ENCODE data around the gene CDH4.

Gene CDH4

GRCh38 chr20:61897401-61898295 is 645.6 kb downstream of the CDH4 start:
- no peak for DNase-seq (ENCODE audit: low read depth in 2 of 2)

GRCh38 chr20:61898405-61898804 is 646.3 kb downstream of the CDH4 start:
- DNase-seq (ENCODE audit: low read depth in 2 of 2), result no peak

GRCh38 chr20:61900011-61900944 is 648.2 kb downstream of the CDH4 start:
- DNase-seq (ENCODE audit: low read depth in 2 of 2), result no peak

- DNase-seq (ENCODE audit: low read depth in 2 of 2), result no peak
Measured at GRCh38 chr20:61900945-61901293, 648.9 kb downstream of the CDH4 start.

GRCh38 chr20:61901392-61902220 is 649.5 kb downstream of the CDH4 start:
- no peak for DNase-seq (ENCODE audit: low read depth in 2 of 2)

GRCh38 chr20:61902221-61902869 is 650.3 kb downstream of the CDH4 start:
- DNase-seq (ENCODE audit: low read depth in 2 of 2), result no peak

- DNase-seq (ENCODE audit: low read depth in 2 of 2), result no peak
Measured at GRCh38 chr20:61903575-61904340, 651.7 kb downstream of the CDH4 start.

GRCh38 chr20:61904456-61904855 is 652.4 kb downstream of the CDH4 start:
- no peak for DNase-seq (ENCODE audit: low read depth in 2 of 2)

- no peak for DNase-seq (ENCODE audit: low read depth in 2 of 2)
Measured at GRCh38 chr20:61905781-61906523, 653.9 kb downstream of the CDH4 start.

- DNase-seq (ENCODE audit: low read depth in 2 of 2), result no peak
Measured at GRCh38 chr20:61907081-61907891, 655.2 kb downstream of the CDH4 start.

- DNase-seq (ENCODE audit: low read depth in 2 of 2), result no peak
Measured at GRCh38 chr20:61908057-61909026, 656.3 kb downstream of the CDH4 start.

GRCh38 chr20:61909028-61909427 is 657.0 kb downstream of the CDH4 start:
- no peak for DNase-seq (ENCODE audit: low read depth in 2 of 2)

- DNase-seq (ENCODE audit: low read depth in 2 of 2), result no peak
Measured at GRCh38 chr20:61909821-61910220, 657.8 kb downstream of the CDH4 start.

- DNase-seq (ENCODE audit: low read depth in 2 of 2), result no peak
Measured at GRCh38 chr20:61911824-61912223, 659.8 kb downstream of the CDH4 start.

- DNase-seq (ENCODE audit: low read depth in 2 of 2), result no peak
Measured at GRCh38 chr20:61912665-61913422, 660.8 kb downstream of the CDH4 start.

GRCh38 chr20:61913423-61914225 is 661.6 kb downstream of the CDH4 start:
- no peak for DNase-seq (ENCODE audit: low read depth in 2 of 2)
